HG02759 (cell line): ENCODE results near the gene RIN2.

ENCODE experiments used
- ATAC-seq: cut with Tn5 transposase; IDR thresholded peaks from one replicate; pipeline ENCODE4 v1.9.1; 2021; ENCODE audit warnings: mild to moderate bottlenecking, moderate library complexity; ENCODE audit not compliant: unreplicated experiment

The RIN2 gene

DNA sequence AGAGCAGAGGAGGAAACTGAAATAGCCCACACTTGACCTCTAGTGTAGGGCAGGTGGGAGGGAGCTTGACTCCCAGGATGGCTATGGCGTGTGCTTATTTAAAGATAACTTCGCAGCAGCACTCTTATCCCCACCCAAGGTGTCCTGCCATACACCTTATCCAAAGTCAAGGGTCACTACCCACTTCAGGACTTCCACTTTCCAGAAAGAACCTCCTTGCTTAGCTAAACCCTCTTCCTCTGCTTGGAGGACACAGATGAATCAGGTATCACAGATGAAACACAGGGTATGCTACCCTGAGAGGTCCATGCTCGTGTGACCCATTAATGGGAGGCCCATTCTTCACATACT, 2.3 kb downstream of the RIN2 start:
- ATAC-seq = no peak

DNA sequence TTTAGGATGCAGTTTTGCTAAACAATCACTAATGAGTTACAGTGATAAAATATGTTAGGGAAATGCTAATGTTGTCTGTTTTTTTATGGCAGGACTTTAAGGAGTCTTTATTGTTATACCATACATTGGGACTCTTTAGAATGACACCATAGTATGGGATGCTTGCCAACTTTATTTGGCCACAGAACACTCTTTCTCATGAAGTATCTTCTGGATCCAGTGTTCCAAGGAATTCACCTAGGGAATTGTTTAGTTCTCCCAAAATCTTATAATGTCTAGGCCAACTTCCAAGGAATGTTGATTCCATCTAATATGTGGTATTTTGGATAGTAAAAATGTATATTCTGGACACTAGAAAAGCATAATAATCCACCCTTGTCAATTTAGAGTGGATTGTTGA, 3.3 kb downstream of the RIN2 start:
- ATAC-seq = no peak

DNA sequence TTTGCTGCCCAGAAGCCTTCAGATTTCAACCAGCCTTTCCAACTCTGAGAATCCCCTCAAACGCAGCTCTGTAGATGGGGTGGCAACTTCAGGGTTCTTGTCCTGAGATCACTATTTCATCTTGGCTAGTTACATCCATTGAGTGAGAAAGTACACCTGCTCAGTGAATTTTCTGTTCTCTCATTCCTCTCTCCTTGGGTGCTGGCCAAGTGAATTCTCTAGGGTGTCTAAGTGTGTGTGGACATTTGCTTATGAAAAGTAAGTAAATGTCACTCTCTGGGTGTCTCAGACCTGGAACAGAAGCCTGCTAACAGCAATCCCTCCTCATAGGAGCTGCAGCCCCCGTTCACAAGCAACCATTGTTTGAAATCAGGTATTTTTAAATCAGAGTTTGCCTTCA, 3.8 kb downstream of the RIN2 start:
- ATAC-seq = no peak

DNA sequence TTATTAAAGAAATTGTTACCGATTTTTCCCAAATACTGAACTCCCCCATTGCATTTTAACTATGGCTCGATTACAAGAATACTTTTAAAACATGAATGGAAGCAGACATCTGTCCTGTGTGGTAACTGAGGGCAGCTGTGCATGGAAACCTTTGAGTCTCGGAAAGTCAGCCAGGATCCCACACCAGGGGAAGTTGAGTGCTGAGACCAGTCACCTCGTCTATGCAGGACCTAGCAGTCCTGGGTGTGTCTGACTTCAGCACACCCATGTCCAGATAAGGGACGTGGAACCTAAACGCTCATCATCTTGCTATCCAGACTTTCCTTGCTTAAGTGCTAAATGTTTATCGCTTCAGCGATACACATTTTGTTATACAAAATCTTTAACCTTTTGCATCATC, 6.1 kb downstream of the RIN2 start:
- ATAC-seq = no peak

DNA sequence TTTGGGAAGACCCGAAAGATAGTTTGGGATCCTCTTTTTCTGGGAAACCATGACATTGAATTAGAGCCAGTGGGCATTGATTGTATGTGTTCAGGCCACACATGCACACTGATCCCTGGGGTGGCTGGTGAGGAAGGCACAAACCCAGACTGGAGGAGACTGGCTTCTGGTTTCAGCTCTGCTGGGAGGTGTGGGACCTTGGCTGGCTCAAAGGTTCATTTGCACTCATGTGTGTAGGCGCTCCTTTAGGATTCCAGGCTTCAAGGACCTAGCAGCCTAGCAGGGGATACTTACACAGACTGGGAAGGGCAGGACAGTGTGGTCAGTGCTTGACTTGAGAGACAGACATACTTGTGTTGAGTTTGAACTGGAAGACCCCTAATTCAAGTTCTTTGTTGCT, 7.2 kb downstream of the RIN2 start:
- no peak for ATAC-seq

DNA sequence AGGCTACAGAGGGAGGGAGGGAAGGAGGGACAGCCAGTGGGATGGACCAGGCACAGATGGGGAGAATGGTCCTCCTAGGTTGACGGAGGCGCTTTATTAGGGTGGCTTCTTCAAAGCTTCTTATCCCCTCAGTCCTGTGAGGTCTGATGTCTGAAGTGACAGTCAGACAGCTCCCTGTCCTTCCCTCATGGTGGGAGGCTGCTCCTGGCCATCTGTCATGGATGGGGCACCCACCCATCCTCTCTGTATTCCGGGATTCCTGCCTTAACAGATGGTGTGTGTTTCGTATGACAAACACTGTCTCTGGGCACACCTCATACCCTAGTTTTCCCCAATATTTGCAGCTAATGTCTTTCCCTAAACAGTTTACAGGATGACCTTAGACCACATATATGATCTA, 7.9 kb downstream of the RIN2 start:
- no peak for ATAC-seq

DNA sequence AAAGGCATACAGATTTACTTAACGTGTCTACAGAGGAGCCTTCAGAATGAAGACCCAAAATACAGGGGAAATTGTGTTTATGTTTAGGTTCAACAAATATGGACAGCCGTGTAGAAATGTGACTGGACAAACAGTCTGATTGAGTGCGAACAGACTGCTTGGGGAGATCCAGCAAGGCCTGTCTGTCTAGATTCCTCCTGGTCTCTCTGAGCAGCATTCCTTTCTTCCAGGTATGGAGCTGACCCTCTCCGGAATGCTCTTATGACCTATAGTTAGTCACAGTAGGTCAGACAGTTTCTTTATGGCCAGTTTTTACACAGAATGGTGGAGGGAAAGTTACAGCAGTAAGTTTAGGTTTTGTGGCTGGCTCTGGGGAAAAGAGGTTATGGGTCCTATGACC, 9.0 kb downstream of the RIN2 start:
- no peak for ATAC-seq

DNA sequence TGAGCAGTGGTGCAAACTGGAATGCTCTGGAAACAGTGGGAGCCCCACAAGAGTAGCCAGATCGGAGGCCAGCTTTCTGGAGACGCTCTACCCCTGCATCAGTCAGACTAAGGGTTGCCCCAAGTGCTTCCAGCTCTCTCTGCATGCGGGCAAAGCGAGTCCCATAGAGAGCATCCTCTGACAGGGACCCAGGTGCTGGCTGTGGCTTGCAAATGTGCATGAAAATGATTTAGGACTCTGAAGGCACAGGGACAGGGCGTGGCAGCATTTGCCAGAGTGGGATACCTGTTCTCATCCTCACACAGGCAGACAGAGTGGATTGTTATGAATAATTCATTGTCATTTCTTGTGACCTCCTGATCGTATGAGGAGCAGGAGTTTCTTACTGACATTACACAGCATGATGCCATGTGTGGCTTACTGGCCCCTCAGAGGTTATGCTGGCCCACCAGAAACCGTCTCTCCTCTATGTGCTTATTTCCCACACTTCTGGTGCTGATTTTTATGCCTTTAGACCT, 10.3 kb downstream of the RIN2 start:
- no peak for ATAC-seq

DNA sequence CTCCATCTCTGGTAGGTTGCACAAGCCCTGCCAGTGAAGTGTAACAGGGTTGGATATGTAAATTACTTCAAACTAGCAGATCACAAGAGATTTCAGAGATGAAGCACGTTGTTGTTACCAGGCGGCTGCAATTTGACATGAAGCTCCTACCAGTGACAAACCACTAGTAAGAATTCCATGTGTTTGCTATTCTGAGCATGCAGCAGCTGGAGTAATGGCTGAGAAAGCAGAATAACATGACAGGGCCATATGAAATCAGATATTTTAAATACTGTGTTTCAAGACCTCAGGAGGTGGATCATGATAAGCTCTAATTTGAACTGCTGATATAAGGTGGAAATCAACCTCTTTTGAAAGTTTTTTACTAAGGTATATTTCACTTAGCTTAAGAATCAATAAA, 11.4 kb downstream of the RIN2 start:
- ATAC-seq = no peak

DNA sequence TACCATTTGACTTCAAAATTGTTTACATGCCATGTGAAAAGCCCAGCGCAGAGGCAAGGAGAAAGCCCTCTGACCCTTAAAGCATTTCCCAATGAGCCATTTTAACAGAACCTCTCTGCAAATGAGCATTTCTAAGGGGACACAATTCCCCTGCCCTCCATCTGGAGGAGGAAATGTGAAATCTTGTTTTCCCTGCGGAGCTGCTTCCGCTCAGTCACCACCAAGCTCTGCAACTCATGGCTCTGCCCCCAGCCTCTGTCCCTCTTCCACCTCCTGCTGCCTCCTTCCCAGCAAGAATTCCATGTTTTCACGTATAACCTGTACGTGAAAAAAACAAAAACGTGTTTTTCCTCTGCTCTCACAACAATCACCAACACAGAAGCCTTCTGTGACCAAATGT, 12.3 kb downstream of the RIN2 start:
- no peak for ATAC-seq

DNA sequence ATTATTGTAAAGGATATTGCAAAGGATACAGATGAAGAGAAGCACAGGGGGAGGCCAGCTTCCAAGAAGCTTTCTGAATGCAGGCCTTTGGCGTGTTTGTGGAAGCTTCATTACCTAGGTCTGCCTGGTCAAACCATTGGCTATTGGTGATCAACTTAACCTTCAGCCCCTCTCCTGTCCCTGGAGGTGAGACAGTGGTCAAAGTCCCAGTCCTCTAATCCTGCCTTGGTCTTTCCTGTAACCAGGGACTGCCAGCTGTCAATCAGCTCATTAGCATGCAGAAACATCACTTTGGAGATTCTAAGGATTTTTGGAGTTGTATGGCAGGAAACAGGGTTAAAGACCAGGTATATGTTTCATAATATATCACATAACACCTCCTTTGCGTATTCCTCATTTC, 13.0 kb downstream of the RIN2 start:
- no peak for ATAC-seq

DNA sequence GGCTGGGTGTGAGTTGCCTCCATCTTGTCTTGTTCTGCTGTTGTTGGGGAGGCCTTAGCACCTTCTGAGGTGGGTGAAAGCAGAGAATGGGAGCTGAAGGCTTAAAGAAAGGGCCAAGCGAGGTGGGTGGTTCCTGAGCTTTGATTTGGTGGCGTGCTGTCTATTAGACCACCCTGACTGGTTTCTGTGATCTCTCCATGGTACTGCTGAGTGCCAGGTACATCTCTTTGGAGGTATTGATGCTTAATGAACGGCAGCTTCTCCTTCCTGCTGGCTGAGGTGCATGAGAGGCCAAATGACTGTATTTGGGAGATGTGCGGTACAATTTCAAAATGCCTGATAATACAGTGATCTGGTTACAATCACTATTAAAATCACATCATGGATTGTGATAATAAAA, 15.4 kb downstream of the RIN2 start:
- no peak for ATAC-seq

DNA sequence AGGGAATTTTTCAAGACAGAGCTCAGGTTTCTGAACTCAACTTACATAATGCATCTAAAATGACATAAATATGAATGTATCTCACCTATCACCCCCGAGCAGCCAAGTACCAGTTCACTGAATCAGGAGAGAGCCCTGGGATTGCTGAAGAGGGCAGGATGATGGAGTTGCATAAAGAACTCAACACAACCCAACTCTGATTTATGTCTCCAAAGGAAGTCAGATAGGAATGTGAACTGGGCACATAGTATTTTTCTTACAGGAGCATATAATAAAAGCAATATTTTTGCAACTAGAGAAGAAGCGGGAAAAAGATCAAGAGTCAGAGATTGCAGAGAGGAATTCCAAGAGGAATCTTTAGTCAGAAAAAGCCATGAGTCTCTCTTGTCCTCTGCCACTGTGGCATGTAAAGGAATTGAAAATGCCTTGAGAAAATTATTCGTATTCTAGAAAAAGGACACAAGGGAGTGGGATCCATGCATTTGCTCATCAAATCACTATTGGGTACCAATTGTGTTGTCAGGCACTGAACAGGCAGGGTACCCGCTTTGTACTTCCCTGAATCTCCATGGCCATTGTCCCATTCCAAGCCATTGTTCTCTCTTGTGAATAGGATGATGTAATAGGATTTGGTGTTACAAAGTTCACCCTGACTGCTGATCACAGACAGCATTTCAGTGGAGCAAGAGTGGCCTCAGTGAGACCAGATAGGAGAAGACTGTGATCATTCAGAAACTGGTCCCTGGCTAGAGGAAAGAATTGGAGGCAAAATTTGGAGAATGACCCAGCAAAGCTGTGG, 16.3 kb downstream of the RIN2 start:
- ATAC-seq = no peak

DNA sequence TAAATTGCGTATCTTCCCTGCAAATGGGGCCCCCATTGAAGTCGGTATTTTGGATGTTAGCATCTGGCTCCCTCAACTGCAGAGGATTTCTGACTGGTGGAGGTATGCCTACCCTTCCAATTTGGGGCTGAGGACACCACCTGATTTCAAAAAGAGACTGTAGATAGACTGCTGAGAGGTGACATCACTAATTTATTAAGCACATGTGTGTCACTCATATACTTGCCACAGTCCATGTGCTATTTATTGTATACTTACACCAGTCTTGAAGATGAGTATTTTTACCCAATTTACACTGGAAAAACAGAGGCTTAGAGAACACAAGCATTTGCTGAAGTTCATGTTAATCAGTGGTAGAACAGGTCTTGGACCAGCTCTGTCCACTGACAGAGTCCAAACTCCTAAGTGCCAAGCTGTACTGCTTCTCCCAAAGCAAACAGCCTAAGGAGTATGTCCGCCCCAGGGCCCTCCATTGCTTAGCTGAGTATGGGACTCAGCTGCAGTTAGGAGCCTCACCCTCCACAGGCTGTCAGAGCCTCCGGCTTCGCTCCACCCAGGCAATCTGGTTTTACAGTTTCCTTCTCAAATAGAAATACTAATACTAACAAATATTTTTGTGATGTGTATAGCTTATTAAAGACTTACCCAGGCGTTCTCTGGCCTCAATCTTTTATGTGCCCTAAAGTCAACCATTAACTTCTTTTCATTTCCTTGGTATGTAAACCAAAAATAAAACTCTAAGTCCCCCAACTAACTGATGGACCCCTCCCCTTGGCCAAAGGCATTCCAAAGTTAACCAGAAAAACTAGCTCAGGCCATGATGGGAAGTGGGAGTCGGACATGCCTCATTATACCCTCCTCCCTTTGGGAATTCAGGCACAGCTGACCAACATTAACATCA, 17.5 kb downstream of the RIN2 start:
- no peak for ATAC-seq

DNA sequence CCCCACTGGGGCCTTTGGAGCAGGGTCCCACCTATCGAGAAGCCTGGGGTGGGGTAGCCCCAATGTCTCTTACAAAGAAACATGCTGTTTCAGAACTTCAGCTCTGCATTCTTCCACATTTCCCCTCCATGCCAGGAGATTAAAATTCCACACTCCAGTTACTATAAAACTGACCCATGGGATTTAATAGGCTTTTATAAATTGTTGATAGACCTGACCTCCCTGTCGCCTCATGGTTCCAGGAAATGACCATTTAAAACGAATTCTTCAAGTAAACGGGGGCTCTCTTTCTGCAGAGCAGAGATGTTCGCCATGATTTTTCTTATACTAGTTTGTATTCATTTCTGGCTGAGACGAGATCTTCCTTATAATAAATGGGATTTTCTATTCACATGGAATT, 19.3 kb downstream of the RIN2 start:
- ATAC-seq = no peak

- no peak for ATAC-seq
Measured at GRCh38 chr20:19777981-19778380, 19.9 kb downstream of the RIN2 start.

- ATAC-seq = no peak
Measured at GRCh38 chr20:19778404-19778803, 20.3 kb downstream of the RIN2 start.

DNA sequence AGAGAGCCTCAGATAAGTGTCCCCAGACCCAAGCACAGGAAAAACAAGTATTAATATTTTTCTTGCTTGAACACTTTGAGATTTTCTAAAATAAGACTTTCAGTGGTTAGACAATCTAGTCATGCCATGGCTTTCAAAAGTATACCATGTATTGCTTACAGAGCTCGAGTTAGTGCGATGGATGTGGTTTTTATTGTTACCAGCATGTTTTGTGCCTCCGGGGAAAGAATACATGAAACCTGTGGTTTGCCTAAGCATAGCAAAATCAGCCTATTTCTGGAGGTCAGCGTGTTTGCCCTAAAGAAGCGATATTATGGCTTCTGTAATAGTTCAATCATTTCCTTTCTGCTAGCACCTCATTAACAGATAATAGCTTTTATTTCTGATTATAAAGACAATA, 21.6 kb downstream of the RIN2 start:
- ATAC-seq = no peak

GRCh38 chr20:19780261-19780660, 22.2 kb downstream of the RIN2 start:
- no peak for ATAC-seq

DNA sequence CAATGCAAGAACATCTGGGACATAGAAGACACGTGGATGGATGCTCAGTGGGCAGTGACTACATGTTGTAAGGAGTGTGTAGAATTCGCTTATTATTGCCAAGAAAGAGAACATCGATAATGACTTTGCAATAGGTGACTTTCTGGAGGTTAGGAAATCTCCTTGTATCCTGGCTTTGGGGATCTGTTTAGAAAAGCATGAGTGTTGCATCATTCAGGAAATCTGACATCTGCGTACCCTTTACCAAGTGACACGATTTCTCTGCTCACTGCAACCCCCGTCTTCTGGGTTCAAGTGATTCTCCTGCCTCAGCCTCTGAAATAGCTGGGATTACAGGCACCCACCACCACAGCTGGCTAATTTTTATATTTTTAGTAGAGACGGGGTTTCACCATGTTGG, 23.2 kb downstream of the RIN2 start:
- ATAC-seq = no peak

- ATAC-seq = no peak
Measured at GRCh38 chr20:19782669-19783068, 24.6 kb downstream of the RIN2 start.

DNA sequence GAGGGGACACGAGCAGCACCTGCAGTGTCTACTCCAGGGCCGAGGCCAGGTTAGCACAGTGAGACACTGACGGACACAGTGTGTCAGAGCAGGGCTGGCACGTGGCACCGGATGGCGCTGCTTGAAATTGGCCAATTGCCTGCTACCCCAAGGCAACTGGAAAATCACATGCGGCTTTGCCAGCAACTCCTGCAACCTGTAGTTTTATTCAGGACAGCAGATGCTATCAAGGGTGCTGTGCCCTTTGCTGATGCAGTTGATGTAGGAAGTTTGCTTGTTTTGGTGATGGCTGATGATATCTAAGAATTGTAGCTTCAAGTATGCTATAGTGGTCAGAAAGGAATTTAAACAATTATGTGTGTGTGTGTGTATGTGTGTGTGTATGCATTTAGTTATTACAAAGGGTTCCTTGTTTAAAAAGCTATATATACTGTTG, 25.9 kb downstream of the RIN2 start:
- no peak for ATAC-seq
